ENCODE measurements around the gene ATP1A1.
A peak's percentile ranks its signal among the peaks of the same experiment; 100 is the strongest.

Gene ATP1A1

DNA sequence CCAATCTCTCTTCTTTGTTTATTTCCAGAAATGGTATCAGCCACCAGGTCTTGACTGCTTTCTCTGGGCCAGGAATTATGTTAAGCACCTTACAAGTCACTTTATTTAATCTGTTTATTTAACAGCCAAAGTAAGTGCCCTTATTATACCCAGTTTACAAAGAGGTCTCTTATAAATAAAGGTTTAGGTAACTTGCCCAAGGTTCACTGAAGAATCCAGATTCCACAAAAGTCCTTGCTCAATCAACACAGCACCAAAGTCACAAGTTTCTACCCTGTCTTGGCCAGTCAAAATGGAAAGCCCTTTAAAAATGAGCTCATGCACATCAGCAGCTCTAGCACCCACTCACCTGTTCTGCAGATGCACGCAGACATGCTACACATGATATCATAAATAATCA is 28.0 kb upstream of the ATP1A1 start:
- DNase-seq (ENCODE audit: low read depth) = no peak

DNA sequence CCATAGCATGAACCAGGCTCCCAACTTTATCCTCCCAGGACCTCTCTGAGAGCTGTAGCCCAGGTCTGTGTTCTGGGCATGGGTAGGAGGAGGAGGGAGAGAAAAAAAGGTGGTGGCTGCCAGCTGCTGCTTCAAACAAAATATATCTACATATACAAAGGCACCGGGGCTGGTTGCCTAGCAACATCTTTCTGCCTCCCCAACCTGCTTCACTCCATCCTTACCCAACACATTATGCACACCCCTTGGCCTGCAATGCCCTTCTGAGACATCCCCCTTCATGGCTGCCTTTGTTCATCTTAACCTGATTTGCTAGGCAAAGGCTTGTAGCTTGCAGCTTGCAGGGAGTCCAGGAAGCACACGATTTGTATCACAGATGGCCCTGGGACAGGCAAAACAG is 27.2 kb upstream of the ATP1A1 start:
- no peak for DNase-seq (ENCODE audit: low read depth)

DNA sequence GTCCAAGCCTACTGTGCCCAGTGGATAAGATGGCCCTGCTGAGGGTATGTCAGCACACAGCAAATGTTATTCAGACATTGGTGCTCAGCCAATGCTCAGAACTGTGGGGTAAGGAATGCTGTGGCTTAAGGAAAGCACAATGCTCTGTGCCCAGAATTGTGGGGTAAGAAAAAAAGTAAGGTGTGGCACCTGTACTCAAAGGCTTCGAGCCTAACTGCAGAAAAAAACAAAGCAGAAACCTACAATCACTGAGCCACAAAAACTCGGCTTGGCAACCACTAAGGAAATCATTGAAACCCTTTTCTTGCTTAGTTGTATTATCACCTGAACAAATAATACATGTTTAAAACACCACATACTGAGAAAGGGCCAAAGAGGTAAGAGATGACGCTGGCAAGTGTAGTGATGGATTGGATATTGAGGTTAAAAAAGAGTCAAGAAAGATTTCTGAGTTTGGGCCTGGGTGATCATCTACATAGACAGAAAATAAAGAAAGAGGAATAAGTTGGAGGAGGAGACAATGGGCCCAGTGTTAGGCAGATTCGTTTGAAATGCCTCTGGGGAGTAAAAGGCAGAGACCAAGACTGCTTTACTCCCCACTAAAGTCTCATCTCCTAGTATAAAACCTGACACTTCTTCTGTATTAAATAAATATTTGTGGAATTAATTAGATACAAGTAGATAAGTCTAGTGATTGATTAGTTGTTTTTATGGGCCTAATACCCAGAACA is 25.9 kb upstream of the ATP1A1 start:
- DNase-seq (ENCODE audit: low read depth) = no peak

DNA sequence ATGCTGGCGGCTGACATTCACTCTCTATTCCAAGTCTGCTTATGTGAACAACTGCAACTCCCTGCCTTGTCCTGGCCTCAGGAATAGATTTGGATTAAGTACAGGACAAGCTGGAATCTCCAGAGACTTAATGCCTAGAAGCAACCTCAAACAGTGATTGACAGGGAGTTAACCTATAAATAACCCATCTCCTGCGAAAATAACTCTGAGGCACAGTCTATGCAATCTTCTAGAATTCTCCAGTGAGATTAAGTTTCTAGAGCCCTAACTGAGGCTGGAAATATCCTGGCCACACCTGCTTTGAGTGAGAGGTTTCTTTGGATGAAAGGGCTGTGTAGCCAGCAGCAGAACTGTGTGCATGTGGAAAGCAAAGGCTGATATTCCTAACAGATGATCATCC is 25.3 kb upstream of the ATP1A1 start:
- no peak for DNase-seq (ENCODE audit: low read depth)

DNA sequence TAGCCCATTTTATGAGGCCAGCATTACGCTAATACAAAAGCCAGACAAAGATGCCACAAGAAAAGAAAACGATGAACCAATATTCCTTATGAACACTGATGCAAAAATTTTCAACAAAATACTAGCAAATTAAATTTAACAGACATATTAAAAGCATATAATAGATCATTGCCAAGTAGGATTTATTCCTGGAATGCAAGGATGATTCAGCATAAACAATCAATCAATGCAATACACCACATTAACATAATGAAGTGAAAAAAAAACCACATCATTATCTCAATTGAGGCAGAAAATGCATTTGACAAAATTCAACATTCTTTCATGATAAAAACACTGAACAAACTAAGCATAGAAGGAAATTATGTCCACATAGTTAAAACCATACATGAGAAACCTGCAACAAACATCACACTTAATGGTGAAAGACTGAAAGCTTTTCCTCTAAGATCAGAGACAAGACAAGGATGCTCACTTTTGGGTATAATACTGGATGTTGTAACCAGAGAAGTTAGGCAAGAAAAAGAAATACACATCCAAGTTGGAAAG is 22.9 kb upstream of the ATP1A1 start:
- no peak for DNase-seq (ENCODE audit: low read depth)

DNA sequence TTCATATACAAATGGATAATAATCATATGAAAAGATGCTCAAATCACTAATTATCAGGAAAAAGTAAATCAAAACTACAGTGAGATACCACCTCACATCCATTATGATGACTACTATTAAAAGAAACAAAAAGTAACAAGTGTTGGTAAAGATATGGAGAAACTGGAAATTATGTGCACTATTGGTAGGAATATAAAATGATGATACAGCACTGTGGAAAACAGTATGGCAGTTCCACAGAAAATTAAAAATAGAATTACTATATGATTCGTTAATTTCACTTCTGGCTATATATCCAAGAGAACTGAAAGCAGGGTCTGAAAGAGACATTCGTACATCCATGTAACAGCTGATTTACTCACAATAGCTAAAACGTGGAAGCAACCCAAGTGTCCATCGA is 21.1 kb upstream of the ATP1A1 start:
- no peak for DNase-seq (ENCODE audit: low read depth)

DNA sequence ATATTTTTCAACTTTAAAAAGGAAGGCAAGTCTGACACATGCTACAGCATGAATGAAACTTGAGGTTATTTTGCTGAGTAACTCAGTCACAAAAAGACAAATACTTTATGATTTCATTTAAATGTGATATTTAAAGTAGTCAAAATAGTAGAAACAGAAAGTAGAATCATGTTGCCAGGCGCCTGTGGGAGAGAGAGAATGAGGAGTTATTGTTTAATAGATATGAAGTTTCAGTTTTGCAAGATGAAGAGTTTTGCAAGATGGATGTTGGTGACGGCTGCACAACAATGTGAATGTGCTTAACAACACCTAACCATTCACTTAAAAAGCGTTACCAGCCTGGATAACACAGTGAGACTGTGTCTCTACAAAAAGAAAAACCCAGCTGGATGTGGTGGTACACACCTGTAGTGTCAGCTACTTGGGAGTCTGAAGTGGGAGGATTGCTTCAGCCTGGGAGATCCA is 20.7 kb upstream of the ATP1A1 start:
- DNase-seq (ENCODE audit: low read depth) = no peak

DNA sequence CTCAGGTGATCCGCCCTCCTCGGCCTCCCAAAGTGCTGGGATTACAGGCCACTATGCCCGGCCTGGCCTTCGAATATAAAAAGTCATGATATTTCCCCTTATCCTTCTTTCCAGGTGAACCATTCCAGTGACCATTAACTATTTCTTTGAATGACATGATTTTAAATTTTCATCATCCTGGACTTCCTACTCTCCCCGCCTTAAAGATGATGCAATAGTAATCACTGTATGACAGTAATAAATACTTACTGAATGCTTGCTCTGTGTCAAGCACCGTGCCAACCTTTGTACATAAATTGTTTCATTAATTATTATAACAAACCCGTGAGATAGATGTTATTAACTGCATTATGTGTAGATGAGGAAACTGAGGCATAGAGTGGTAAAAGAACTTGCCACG is 19.9 kb upstream of the ATP1A1 start:
- DNase-seq (ENCODE audit: low read depth) = no peak

DNA sequence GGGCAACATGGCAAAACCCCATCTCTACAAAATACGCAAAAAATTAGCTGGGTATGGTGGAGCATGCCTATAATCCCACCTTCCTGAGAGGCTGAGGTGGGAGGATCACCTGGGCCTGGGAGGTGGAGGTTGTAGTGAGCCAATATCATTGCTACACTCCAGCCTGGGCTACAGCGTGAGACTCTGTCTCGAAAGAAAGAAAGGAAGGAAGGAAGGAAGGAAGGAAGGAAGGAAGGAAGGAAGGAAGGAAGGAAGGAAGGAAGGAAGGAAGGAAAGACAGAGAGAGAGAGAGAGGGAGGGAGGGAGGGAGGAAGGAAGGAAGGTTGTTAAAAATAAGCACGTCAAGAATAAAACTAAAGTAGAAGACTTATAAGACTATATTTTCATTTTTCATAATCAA is 17.0 kb upstream of the ATP1A1 start:
- no peak for DNase-seq (ENCODE audit: low read depth)

DNA sequence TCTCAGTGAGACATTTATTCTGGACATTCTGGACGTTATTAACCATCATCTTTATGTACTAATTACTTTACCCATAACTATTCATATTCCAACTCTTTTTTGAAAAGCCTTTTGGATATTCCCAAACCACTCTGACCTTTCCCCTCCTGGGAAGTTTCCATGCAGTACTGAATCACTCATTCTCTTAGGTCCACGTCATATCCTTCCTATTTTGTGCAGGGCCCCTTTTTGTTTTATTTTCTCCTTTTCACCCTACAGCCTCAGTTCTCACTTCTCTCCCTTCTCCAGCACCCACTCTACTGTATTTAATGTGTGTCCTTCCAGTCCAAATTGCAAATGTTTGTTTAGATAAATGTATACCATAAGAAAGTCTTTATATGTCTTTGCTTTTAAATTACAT is 16.4 kb upstream of the ATP1A1 start:
- DNase-seq (ENCODE audit: low read depth) = peak; percentile 56

DNA sequence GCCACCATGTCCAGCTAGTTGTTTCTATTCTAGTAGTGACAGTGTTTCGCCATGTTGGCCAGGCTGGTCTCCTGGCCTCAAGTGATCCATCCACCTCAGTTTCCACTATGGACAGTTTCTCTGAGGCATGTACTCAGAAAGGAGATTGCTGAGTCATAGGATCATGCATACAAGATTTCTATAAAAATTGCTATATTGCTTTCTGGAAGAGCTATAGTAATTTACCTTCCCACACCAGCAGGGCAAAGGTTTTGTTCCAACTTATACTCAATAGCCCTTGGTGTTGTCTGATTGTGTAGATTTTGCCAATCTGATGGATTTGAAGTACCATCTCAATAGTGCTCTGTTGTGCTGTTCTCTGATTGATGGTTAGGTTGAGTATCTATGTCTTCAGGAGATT is 15.6 kb upstream of the ATP1A1 start:
- DNase-seq (ENCODE audit: low read depth) = no peak

DNA sequence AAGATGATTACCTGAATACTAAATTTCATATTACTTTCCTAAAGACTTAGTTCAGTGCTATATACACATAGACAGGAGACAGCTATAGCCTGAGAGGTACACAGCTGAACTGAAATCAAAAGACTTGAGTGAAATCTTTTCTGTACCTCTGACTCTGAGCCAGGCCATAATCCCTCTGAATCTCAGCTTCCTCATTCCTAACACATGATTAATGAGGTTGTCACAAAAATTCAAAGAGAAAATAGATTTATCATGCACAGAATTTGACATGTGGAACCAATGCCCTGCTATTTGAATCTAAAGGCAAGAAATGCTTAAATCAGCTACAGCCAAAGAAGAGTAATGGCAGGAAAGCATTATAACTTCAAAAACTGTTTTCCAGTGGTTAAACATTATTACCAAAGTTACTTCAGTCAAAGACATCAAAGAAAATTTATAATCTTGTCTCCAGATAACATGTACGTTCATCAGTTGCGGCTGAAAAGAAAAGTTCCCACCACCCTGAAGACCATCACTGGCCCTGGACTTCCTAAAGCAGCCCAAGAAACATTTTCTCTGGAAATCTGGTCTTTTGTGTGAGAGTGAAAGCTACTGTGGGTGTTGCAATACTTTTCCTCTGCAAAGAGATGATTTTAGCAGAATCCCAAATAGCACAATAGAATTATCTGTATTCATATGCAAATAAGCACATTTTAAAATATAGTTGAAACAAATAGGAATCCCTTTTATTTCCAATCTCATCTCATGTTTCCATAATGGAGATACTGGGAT is 13.8 kb upstream of the ATP1A1 start:
- peak; percentile 53 for DNase-seq (ENCODE audit: low read depth)

DNA sequence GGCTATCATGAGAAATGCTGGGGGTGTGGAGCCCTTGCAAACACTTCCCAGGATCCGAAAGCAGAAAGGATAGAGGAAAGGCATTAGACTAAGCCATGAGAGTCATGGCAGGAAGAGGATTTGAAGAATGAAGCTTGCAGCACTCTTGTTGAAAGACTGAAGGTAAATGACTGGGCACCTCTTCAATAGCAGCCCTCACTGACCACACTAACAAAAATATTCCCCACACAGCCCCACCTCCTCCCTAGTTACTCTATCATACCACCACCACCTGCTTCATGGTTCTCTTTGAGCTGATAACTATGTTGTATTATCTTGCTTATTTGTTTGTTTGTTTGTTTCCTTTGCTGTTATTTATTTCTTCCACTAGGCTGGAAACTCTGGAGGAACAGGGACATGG is 13.2 kb upstream of the ATP1A1 start:
- DNase-seq (ENCODE audit: low read depth) = no peak

DNA sequence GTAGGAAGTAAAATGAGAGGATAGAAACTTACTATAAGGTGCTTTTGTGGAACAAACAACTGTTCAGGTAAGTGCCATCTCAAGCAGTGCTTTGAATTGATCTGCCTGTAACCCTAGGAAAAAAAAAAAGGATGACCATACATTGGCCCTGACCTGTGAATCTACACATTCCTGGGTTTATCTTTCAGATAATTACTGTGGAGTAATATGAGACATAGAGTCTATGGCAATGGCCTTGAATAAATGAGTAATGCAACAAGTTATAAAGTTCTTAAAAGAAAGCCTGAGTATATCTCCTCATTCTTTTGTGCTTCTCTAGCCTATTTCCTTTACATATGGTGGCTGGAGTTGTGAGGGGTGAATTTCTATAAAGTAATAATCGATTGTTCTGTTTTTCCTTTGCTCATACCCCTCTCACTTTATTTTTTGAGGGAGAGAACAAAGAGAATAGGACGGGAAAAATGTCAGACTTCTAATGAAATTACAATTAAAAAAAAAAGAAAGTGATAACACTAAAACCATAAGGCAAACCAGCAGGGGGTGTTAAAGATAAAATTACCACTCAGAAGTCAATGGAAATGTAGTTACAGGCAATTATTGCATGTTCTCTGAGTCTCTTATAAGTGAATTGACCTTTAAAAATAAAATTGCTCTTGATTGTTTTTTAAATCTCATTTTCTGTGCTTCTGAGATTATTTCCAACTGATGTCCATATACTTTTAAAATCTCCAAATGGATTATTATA is 12.4 kb upstream of the ATP1A1 start:
- peak; percentile 45 for DNase-seq (ENCODE audit: low read depth)

DNA sequence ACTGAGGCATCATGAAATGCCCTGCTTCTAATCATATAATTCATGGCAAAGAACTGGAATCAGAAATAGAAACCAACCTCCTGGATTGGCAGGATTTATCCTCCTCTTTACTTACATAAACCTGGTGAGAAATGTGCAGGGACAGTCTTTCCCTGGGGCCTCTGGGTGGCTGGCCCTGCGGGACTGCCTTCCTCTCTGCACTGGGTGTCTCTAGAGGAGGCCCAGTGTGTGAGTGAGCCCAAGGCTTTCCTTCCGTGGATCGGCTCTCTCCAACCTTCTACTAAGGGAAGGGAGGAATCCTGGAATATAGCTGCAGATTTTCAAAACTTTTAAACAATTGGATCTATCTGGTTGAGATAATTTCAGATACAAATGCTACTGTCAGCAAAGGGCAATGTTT is 11.4 kb upstream of the ATP1A1 start:
- DNase-seq (ENCODE audit: low read depth) = no peak

DNA sequence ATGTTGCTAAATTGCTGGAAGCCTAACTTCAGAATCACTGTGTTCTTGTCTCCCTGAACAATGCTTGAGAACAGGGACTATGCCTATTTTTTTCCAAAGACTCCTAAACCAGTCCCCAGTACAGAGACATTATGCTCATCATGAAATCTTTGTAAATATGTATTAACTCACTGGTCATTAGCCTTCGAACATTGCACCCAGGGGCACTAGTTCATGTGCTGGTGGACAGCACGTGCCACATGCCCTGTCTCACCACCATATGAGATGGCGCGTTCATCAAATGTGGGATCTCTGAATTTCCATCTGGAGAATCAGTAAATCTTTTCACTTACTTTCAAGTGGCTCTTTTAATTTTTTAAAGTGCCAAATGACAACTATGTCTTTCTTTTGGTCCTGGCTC is 11.0 kb upstream of the ATP1A1 start:
- no peak for DNase-seq (ENCODE audit: low read depth)

DNA sequence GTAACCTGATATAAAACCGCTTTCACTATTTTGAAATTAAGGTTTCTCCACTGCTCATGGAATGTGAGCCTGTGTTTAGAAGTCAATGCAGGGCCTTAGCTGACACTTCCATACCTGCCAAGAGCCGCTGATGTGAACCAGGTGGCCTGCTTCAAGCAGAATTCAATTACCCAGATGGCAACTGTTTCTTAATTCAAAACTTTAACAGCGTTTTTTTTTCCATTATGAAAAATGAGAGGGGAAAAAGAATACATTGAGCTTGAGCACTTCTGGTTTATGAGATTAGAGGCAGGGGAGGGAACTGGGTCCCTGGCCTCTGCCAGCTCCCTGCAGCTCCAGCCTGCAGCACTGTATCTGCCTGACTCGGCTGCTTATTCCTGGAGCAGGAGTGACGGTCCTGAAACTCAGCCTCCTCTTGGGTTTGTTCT is 7.7 kb upstream of the ATP1A1 start:
- DNase-seq (ENCODE audit: low read depth) = no peak

DNA sequence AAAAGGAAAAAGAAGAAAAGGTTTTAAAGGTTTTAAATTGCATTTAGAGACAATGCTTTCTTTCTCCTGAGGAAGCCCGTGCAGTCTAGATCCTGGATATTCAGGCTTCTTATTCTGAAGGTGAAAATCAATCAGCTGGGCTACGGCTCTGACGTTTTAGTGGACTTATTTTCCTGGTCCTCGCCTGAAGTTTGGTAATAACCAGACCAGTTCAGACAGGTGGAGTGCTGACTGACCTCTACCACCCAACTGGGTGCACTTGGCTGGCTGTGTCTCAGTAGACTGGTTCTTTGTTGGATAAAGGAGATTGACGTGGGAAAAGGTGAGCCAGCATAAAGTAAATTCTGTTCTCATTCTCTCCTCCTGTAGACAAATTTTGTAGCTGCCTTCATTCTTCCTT is 7.2 kb upstream of the ATP1A1 start:
- no peak for DNase-seq (ENCODE audit: low read depth)

DNA sequence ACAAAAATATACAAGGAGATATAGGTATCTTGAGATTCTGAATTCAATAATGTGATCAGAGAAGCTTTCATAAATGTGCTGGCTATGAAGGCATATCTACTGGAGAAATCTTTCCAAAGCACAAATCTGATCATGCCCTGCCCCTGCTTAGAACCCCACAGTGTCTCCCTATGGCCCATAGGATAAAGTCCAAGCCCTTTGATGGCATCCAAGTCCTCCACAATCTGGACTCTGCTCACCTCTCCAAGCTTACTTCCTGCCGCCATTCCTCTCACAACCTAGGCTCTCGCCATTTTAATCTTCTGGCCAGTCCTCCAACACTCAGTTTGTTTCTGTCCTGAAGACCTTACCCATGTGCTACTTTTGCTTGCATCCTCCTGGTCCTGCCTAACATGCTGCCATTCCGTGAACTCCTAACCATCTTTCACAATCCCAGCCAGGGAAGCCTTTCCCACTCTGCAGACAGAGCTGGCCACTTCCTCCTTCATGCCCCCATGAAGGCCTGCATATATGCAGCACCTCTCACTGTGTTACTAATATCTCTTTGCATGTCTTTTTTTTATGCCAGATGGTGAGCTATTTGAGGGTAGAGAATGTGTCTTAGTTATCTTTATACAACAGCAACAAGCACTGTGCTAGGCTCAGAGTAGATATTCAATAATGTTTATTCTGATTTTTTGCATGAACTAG is 5.6 kb upstream of the ATP1A1 start:
- DNase-seq (ENCODE audit: low read depth) = no peak

DNA sequence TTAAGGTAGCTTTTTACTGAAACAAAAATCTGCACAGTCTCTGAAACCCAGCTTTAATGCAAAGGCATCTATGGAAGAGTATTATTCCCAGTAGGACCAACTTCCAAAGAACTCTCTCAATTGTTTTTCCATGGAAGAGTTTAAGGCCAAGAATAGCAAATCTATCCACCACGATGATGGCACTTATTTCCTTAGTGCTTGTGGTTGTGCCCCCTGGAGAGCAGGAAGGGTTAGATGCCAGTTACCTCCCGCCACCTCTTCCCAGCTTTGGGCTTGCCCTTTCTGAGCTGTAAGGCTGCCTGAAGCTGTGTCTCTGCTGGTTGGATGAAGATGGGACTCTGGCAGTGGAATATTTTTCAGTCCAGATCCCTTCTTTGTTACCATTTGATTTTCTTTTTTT is 4.8 kb upstream of the ATP1A1 start:
- no peak for DNase-seq (ENCODE audit: low read depth)

DNA sequence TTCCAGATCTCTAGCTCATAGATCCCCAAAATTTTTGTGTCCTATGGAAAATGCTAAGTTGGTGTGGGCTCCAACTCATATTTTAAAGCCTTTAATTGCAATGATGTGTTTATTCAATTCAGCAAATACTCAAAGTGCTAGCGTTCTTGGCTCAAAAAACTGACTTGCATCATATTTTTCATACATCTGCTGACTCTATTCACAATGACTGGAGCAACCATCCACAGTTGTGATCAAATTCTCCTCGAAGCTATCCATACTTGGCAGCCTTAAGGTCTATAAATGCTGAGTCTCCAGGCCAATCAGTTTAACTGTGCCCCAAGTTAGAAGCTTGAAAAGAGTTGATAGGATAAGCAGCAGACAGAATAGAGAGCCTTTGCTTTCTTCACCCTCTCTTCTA is 2.9 kb upstream of the ATP1A1 start:
- DNase-seq (ENCODE audit: low read depth) = no peak

DNA sequence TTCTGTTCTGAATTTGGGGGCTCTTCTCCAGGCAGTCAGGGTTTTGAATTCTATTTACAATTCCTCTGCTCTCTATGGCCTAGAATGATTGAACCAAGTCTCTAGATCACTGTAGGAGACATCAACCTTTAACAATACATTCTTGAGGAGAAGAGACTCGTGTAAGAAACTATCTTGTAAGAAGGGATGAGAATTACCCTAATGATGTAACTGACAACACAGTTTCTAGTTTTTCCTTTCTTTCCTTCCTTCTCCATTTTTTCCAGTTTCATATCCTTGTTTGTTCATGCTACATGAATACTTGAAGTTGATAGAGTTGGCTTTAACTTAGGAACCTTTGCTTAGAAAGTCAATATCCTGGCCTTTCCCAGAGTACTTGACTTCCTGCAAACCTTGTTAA is 1.3 kb upstream of the ATP1A1 start:
- no peak for DNase-seq (ENCODE audit: low read depth)
